Breast epithelium (tissue), 3 donors: Measurements from ENCODE around the gene CDH13.

Source experiments
- POLR2A ChIP-seq: fragments of 450-650 bp; IDR thresholded peaks from one replicate; pipeline ENCODE4 v1.6.1; 2016; ENCODE audit warnings: antibody characterized with exemption, mild to moderate bottlenecking, moderate library complexity
- TF ChIP-seq, protein P1 (sequence below), 3 donors: fragments of 450-650 bp; IDR thresholded peaks; one replicate each; pipeline ENCODE4 v1.5.1; 2016 to 2017; ENCODE audit warnings: antibody characterized with exemption in 3 of 3, mild to moderate bottlenecking in 3 of 3, moderate library complexity in 3 of 3

DNA sequence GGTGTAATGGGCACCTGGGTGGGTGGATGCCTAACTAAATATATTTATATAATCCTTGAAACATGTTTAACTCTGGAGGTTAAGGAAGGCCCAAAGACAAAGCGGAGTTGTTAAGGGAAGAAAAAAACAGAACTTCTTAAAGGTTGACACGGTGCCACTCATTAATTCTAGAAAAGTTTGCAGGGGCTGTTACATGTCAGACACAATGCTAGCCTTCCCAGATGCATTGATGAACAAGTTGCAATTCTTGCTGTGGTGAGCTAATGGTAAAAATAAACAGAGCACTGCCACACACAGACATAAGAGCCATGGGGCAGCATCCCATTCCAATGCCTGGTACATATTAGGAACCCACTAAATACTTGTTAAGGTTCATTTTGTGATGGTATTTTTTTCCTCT is 109.5 kb downstream of the CDH13 start:
- TF ChIP-seq POLR2A: no peak
- TF ChIP-seq, protein P1, sequence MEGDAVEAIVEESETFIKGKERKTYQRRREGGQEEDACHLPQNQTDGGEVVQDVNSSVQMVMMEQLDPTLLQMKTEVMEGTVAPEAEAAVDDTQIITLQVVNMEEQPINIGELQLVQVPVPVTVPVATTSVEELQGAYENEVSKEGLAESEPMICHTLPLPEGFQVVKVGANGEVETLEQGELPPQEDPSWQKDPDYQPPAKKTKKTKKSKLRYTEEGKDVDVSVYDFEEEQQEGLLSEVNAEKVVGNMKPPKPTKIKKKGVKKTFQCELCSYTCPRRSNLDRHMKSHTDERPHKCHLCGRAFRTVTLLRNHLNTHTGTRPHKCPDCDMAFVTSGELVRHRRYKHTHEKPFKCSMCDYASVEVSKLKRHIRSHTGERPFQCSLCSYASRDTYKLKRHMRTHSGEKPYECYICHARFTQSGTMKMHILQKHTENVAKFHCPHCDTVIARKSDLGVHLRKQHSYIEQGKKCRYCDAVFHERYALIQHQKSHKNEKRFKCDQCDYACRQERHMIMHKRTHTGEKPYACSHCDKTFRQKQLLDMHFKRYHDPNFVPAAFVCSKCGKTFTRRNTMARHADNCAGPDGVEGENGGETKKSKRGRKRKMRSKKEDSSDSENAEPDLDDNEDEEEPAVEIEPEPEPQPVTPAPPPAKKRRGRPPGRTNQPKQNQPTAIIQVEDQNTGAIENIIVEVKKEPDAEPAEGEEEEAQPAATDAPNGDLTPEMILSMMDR (IDR thresholded peaks at IDR 0.05): no peak
